HCT116 (cell line): ENCODE data around the gene RCBTB2. TPM values are rescaled to one million over a fixed set of nuclear protein-coding genes. Genes with fewer than 3 reads are reported as not detected.

ENCODE experiments used
- ATAC-seq: fragments of 200-7000 bp; cut with Tn5 transposase; 2 replicates; pipeline ENCODE4 v1.9.1; 2020; ENCODE audit warnings: mild to moderate bottlenecking, moderate library complexity
- BruUV-seq: library from RNA; stranded (reverse); fragments of 400-500 nt; replicated peaks from 2 replicates; lab custom pipeline; 2021; lab: Mats Ljungman, UMichigan
- CTCF ChIA-PET: fragments of 300-600 bp; sonication (Branson Sonifier 250); formaldehyde crosslinking; loops from one replicate; lab custom pipeline; 2021; ENCODE audit warnings: antibody characterized with exemption; lab: Charles Lee
- POLR2A ChIA-PET: fragments of 300-600, 350-600 bp; sonication (Branson Sonifier 250); formaldehyde crosslinking; loops from one replicate; lab custom pipeline; 2021; ENCODE audit warnings: antibody characterized with exemption; lab: Charles Lee
- RAD21 ChIA-PET, 2 experiments: fragments of 300-600 bp; sonication (Branson Sonifier 250); formaldehyde crosslinking; loops; one replicate each; lab custom pipeline; 2023; ENCODE audit warnings: low total read pairs in 2 of 2; ENCODE audit not compliant: uncharacterized antibody in 2 of 2, unreplicated experiment in 2 of 2, low non-redundant PET in 1 of 2; lab: Charles Lee
- DNase-seq: peaks from one replicate; pipeline ENCODE4 v3.0.0-alpha.2; 2010; ENCODE audit warnings: low read depth, low spot score
- H2AFZ ChIP-seq: fragments of 200-600 bp; shearing (Covaris generic), sonication (generic); 2 replicates; pipeline ENCODE4 v1.6.1; 2017; ENCODE audit warnings: low read depth, mixed run types, mixed read lengths, antibody characterized with exemption, low read length; ENCODE audit not compliant: poor library complexity, severe bottlenecking
- H3K27ac ChIP-seq: 2 replicates; pipeline ENCODE4 v1.5.1; 2012; ENCODE audit warnings: low read depth, low read length
- H3K27me3 ChIP-seq: fragments of 200-600 bp; sonication (generic); 2 replicates; pipeline ENCODE4 v1.6.1; 2016; ENCODE audit warnings: mixed run types, low read length, mixed read lengths; ENCODE audit not compliant: insufficient read depth
- H3K36me3 ChIP-seq, 2 experiments: fragments of 200-500 bp in 1 of 2; fragments of 200-600 bp in 1 of 2; sonication (Bioruptor generic) in 1 of 2; sonication (generic) in 1 of 2; 2 replicates each; pipeline versions ENCODE4 v1.5.1 to v1.6.1; 2014 to 2016; ENCODE audit warnings: low read length in 2 of 2, inconsistent platforms in 1 of 2, mixed read lengths in 1 of 2, mixed run types in 1 of 2; ENCODE audit not compliant: insufficient read depth in 2 of 2, control insufficient read depth in 1 of 2
- H3K4me1 ChIP-seq, 2 experiments: fragments of 200-600 bp in 1 of 2; sonication (generic) in 1 of 2; 2 replicates each; pipeline versions ENCODE4 v1.5.1 to v1.6.1; 2012 to 2017; ENCODE audit warnings: low read length in 2 of 2, inconsistent platforms in 1 of 2, mild to moderate bottlenecking in 1 of 2, mixed read lengths in 1 of 2, mixed run types in 1 of 2, moderate library complexity in 1 of 2; ENCODE audit not compliant: insufficient read depth in 2 of 2, control insufficient read depth in 1 of 2
- H3K4me2 ChIP-seq: fragments of 200-600 bp; sonication (generic); 2 replicates; pipeline ENCODE4 v1.6.1; 2017; ENCODE audit warnings: mixed run types, low read length, mixed read lengths
- H3K4me3 ChIP-seq, 2 experiments: fragments of 200-600 bp in 1 of 2; sonication (generic) in 1 of 2; replicated peaks in 1 of 2; 2 replicates each; pipeline ENCODE4 v1.5.1; 2011 to 2016; ENCODE audit warnings: low read length in 2 of 2, control low read depth in 1 of 2, low read depth in 1 of 2, mild to moderate bottlenecking in 1 of 2, mixed read lengths in 1 of 2, mixed run types in 1 of 2
- H3K79me2 ChIP-seq: fragments of 200-600 bp; sonication (generic); 2 replicates; pipeline ENCODE4 v1.6.1; 2017; ENCODE audit warnings: mild to moderate bottlenecking, mixed run types, low read length, moderate library complexity, mixed read lengths; ENCODE audit not compliant: insufficient read depth
- H3K9ac ChIP-seq: fragments of 200-600 bp; sonication (generic); 2 replicates; pipeline ENCODE4 v1.6.1; 2016; ENCODE audit warnings: low read length, mixed read lengths
- H3K9me2 ChIP-seq: fragments of 200-600 bp; sonication (generic), shearing (Covaris generic); 2 replicates; pipeline ENCODE4 v1.6.1; 2017; ENCODE audit warnings: mixed run types, mild to moderate bottlenecking, moderate library complexity; ENCODE audit not compliant: insufficient read depth
- H3K9me3 ChIP-seq, 2 experiments: fragments of 200-500 bp in 1 of 2; fragments of 200-600 bp in 1 of 2; sonication (Bioruptor generic) in 1 of 2; sonication (generic) in 1 of 2; 2 replicates each; pipeline ENCODE4 v1.6.1; 2014 to 2017; ENCODE audit warnings: low read length in 2 of 2, mixed read lengths in 2 of 2, inconsistent platforms in 1 of 2, low read depth in 1 of 2, mild to moderate bottlenecking in 1 of 2, mixed run types in 1 of 2, moderate library complexity in 1 of 2; ENCODE audit not compliant: control insufficient read depth in 1 of 2, insufficient read depth in 1 of 2
- H4K20me1 ChIP-seq: fragments of 200-600 bp; sonication (generic), shearing (Covaris generic); 2 replicates; pipeline ENCODE4 v1.6.1; 2017; ENCODE audit warnings: mixed run types, mild to moderate bottlenecking, moderate library complexity; ENCODE audit not compliant: insufficient read depth
- CTCF ChIP-seq, 3 experiments: fragments of 200-600 bp in 1 of 3; sonication (generic) in 1 of 3; IDR thresholded peaks in 2 of 3; conservative IDR thresholded peaks in 1 of 3; 2 replicates each; pipeline ENCODE4 v1.5.1; 2012 to 2017; ENCODE audit warnings: low read depth in 2 of 3, low read length in 2 of 3, antibody characterized with exemption in 1 of 3, borderline replicate concordance in 1 of 3, control low read depth in 1 of 3, mild to moderate bottlenecking in 1 of 3, mixed read lengths in 1 of 3, mixed run types in 1 of 3, moderate library complexity in 1 of 3; ENCODE audit not compliant: insufficient read depth in 1 of 3
- EGR1 ChIP-seq: IDR thresholded peaks from 2 replicates; pipeline ENCODE4 v1.6.1; 2012; ENCODE audit warnings: low read depth
- ELF1 ChIP-seq: IDR thresholded peaks from 2 replicates; pipeline ENCODE4 v1.6.1; 2012; ENCODE audit warnings: low read depth, borderline replicate concordance
- EZH2 ChIP-seq: fragments of 200-600 bp; sonication (generic); IDR thresholded peaks from 2 replicates; pipeline ENCODE4 v1.6.1; 2017; ENCODE audit warnings: antibody characterized with exemption, mixed run types
- TCF7L2 ChIP-seq: IDR thresholded peaks from 2 replicates; pipeline ENCODE4 v1.7.0; 2011; ENCODE audit warnings: borderline replicate concordance, inconsistent platforms; ENCODE audit not compliant: insufficient read depth, insufficient read length; ENCODE audit errors: extremely low read depth
- ZFX ChIP-seq: fragments of 450-650 bp; IDR thresholded peaks from 2 replicates; pipeline ENCODE4 v1.6.1; 2017
- intact Hi-C: fragments of 100-400 bp; cut with micrococcal nuclease; formaldehyde crosslinking; loops from 2 replicates; pipeline ENCODE4 v1.10.0; 2022
- total RNA-seq: library from RNA; stranded (reverse); gene quantifications from one replicate; pipeline ENCODE4 v1.2.1, GENCODE V29; 2021; ENCODE audit not compliant: unreplicated experiment

Gene RCBTB2
- total RNA-seq, 1 experiment from 2014 or later = 1.3 TPM

- CTCF ChIA-PET = no interaction called here
Measured at GRCh38 chr13:48514793-48515192, 18.1 kb downstream of the RCBTB2 start.

More at GRCh38 chr13:48514793-48515192, 18.1 kb downstream of the RCBTB2 start:
- intact Hi-C loops = no loop called here
- H3K4me2 ChIP-seq = no peak overlapping the region
- no peak overlapping the region for H2AFZ ChIP-seq
- no peaks in the 10 kb centered on the region for H4K20me1 ChIP-seq
- no TSS peak for BruUV-seq
- no peak overlapping the region for H3K4me3 ChIP-seq
- no peaks in the 10 kb centered on the region for H3K4me1 ChIP-seq
- no peaks in the 10 kb centered on the region for H3K79me2 ChIP-seq
- no peaks in the 10 kb centered on the region for H3K9me2 ChIP-seq
- no peaks in the 10 kb centered on the region for H3K36me3 ChIP-seq
- no peak for ATAC-seq
- no peak for DNase-seq
- TF ChIP-seq EGR1 (no peak), CTCF (IDR thresholded peaks at IDR 0.05 in 2 of 3, conservative IDR thresholded peaks at IDR 0.05 in 1 of 3; ENCODE audit: borderline replicate concordance in 1 of 3, insufficient read depth in 1 of 3, low read depth in 2 of 3, low read length in 2 of 3) (no peak), EZH2 (no peak), ELF1 (no peak), ZFX (no peak), TCF7L2 (no peak)
- H3K27me3 ChIP-seq = no peaks in the 10 kb centered on the region
- no peaks in the 10 kb centered on the region for H3K9me3 ChIP-seq
- H3K27ac ChIP-seq = no peak overlapping the region
- H3K9ac ChIP-seq = no peak overlapping the region
- ChIA-PET POLR2A (no interaction called here), RAD21 (no interaction called here)
